Endothelial cell (in vitro differentiated cells): Measurements from ENCODE around the gene TMEM88. TPM values are rescaled to one million over a fixed set of nuclear protein-coding genes. Genes with fewer than 3 reads are reported as not detected.

Source experiments
- DNase-seq: peaks from one replicate; pipeline ENCODE4 v3.0.0; 2021; ENCODE audit warnings: low spot score
- H3K27ac Mint-ChIP-seq: one replicate; pipeline ENCODE4 v1.8.0; 2021; ENCODE audit warnings: mixed read lengths, inconsistent platforms; ENCODE audit not compliant: unreplicated experiment
- H3K27me3 Mint-ChIP-seq: one replicate; pipeline ENCODE4 v1.8.0; 2021; ENCODE audit warnings: mild to moderate bottlenecking, moderate library complexity, mixed read lengths, inconsistent platforms; ENCODE audit not compliant: unreplicated experiment
- H3K36me3 Mint-ChIP-seq: one replicate; pipeline ENCODE4 v1.8.0; 2021; ENCODE audit warnings: mild to moderate bottlenecking, low read depth, mixed read lengths, inconsistent platforms; ENCODE audit not compliant: unreplicated experiment
- H3K4me1 Mint-ChIP-seq: one replicate; pipeline ENCODE4 v1.8.0; 2021; ENCODE audit warnings: mild to moderate bottlenecking, mixed read lengths, inconsistent platforms; ENCODE audit not compliant: unreplicated experiment
- H3K4me3 Mint-ChIP-seq: one replicate; pipeline ENCODE4 v1.8.0; 2021; ENCODE audit warnings: mild to moderate bottlenecking, mixed read lengths, inconsistent platforms; ENCODE audit not compliant: unreplicated experiment
- H3K9me3 Mint-ChIP-seq: one replicate; pipeline ENCODE4 v1.8.0; 2021; ENCODE audit warnings: mixed read lengths, inconsistent platforms; ENCODE audit not compliant: unreplicated experiment
- CTCF ChIP-seq: fragments of 200-600 bp; sonication (generic); IDR thresholded peaks from one replicate; pipeline ENCODE4 v1.5.0; 2021; ENCODE audit warnings: antibody characterized with exemption; ENCODE audit not compliant: unreplicated experiment
- total RNA-seq: library from RNA; stranded (reverse); fragmentation: NEBNext Ultra II Directional; extraction: Animal tissue kit (Norgen Biotek cat#: 25700); gene quantifications from one replicate; pipeline ENCODE4 v1.2.1, GENCODE V29; 2021; ENCODE audit not compliant: unreplicated experiment

TMEM88 gene
- total RNA-seq, 1 donor from 2014 or later, result 13.6 TPM

- Mint-ChIP-seq H3K36me3 (peaks cover 35% of the 10 kb centered on the region), H3K4me3 (peak overlapping the region; percentile 25), H3K27me3 (peaks cover 19% of the 10 kb centered on the region), H3K4me1 (peaks cover 16% of the 10 kb centered on the region), H3K9me3 (no peaks in the 10 kb centered on the region), H3K27ac (no peak overlapping the region)
- TF ChIP-seq CTCF, result peak; percentile 99
- peak; percentile 94 for DNase-seq
Observed at GRCh38 chr17:7851438-7852261, 3.2 kb upstream of the TMEM88 start.

- Mint-ChIP-seq H3K27me3 (peaks cover 19% of the 10 kb centered on the region), H3K36me3 (peaks cover 30% of the 10 kb centered on the region), H3K9me3 (no peaks in the 10 kb centered on the region), H3K27ac (no peak overlapping the region), H3K4me1 (peaks cover 16% of the 10 kb centered on the region), H3K4me3 (peak overlapping the region; percentile 78)
- no peak for TF ChIP-seq CTCF
- no peak for DNase-seq
Observed at GRCh38 chr17:7852262-7852670, 2.6 kb upstream of the TMEM88 start.

- TF ChIP-seq CTCF, result no peak
- DNase-seq, result no peak
- Mint-ChIP-seq H3K27me3 (peaks cover 19% of the 10 kb centered on the region), H3K27ac (no peak overlapping the region), H3K4me3 (no peak overlapping the region), H3K9me3 (no peaks in the 10 kb centered on the region), H3K4me1 (peaks cover 16% of the 10 kb centered on the region), H3K36me3 (peaks cover 30% of the 10 kb centered on the region)
Observed at GRCh38 chr17:7852919-7853690, 1.8 kb upstream of the TMEM88 start.

GRCh38 chr17:7853691-7854038, 1.2 kb upstream of the TMEM88 start:
- Mint-ChIP-seq H3K36me3 (peaks cover 28% of the 10 kb centered on the region), H3K27me3 (peaks cover 19% of the 10 kb centered on the region), H3K27ac (peak overlapping the region; percentile 78), H3K9me3 (no peaks in the 10 kb centered on the region), H3K4me1 (peaks cover 16% of the 10 kb centered on the region), H3K4me3 (peak overlapping the region; percentile 72)
- no peak for DNase-seq
- no peak for TF ChIP-seq CTCF
